Panc1 (cell line): Measurements from ENCODE around the gene CDK2AP2. TPM values are rescaled to one million over a fixed set of nuclear protein-coding genes. Genes with fewer than 3 reads are reported as not detected.

Experiments used
- ATAC-seq: fragments of 200-7000 bp; cut with Tn5 transposase; 2 replicates; pipeline ENCODE4 v1.9.1; 2020; ENCODE audit warnings: mild to moderate bottlenecking, moderate library complexity
- BruUV-seq: library from RNA; stranded (reverse); fragments of 400-500 nt; replicated peaks from 2 replicates; lab custom pipeline; 2021; lab: Mats Ljungman, UMichigan
- CTCF ChIA-PET: fragments of 300-600 bp; sonication (Branson Sonifier 250); formaldehyde crosslinking; loops from one replicate; lab custom pipeline; 2022; ENCODE audit warnings: antibody characterized with exemption; lab: Charles Lee
- POLR2A ChIA-PET: fragments of 300-600 bp; sonication (Branson Sonifier 250); formaldehyde crosslinking; loops from one replicate; lab custom pipeline; 2022; ENCODE audit warnings: antibody characterized with exemption; lab: Charles Lee
- DNase-seq: peaks from one replicate; pipeline ENCODE4 v3.0.0-alpha.2; 2010; ENCODE audit warnings: low read depth, low spot score
- H3K27ac ChIP-seq: 2 replicates; pipeline ENCODE4 v1.5.1; 2011; ENCODE audit warnings: mild to moderate bottlenecking, low read length, inconsistent platforms
- H3K27me3 ChIP-seq: fragments of 200-500 bp; sonication (Bioruptor generic); 2 replicates; pipeline ENCODE4 v1.6.0; 2014; ENCODE audit warnings: low read length, inconsistent platforms; ENCODE audit not compliant: control insufficient read depth, insufficient read depth
- H3K36me3 ChIP-seq: fragments of 200-500 bp; sonication (Bioruptor generic); 2 replicates; pipeline ENCODE4 v1.5.1; 2014; ENCODE audit warnings: inconsistent platforms, mild to moderate bottlenecking, low read length, moderate library complexity; ENCODE audit not compliant: control insufficient read depth, insufficient read depth
- H3K4me1 ChIP-seq: 2 replicates; pipeline ENCODE4 v1.5.1; 2011; ENCODE audit warnings: inconsistent platforms, mild to moderate bottlenecking, low read length, moderate library complexity; ENCODE audit not compliant: control insufficient read depth, insufficient read depth
- H3K4me3 ChIP-seq, 2 experiments: 2 replicates each; pipeline ENCODE4 v1.5.1; 2011 to 2012; ENCODE audit warnings: low read depth in 2 of 2, low read length in 2 of 2, mild to moderate bottlenecking in 2 of 2, inconsistent platforms in 1 of 2, moderate library complexity in 1 of 2
- H3K9me3 ChIP-seq: fragments of 200-500 bp; sonication (Bioruptor generic); 2 replicates; pipeline ENCODE4 v1.5.1; 2014; ENCODE audit warnings: low read depth, mild to moderate bottlenecking, inconsistent platforms, low read length, moderate library complexity; ENCODE audit not compliant: control insufficient read depth, insufficient read depth
- CTCF ChIP-seq: fragments of 450-650 bp; IDR thresholded peaks from 2 replicates; pipeline ENCODE4 v1.5.1; 2017; ENCODE audit warnings: mild to moderate bottlenecking
- POLR2AphosphoS5 ChIP-seq: IDR thresholded peaks from 2 replicates; pipeline ENCODE4 v1.6.1; 2012; ENCODE audit warnings: mild to moderate bottlenecking, low read depth, low read length, moderate library complexity
- REST ChIP-seq, 2 experiments: IDR thresholded peaks; 2 replicates each; pipeline ENCODE4 v1.6.1; 2011 to 2012; ENCODE audit warnings: low read depth in 2 of 2, control low read depth in 1 of 2, low read length in 1 of 2, mild to moderate bottlenecking in 1 of 2, moderate library complexity in 1 of 2; ENCODE audit not compliant: insufficient read depth in 1 of 2
- SIN3A ChIP-seq: IDR thresholded peaks from 2 replicates; pipeline ENCODE4 v1.6.1; 2012; ENCODE audit warnings: low read depth, mild to moderate bottlenecking, low read length, moderate library complexity, borderline replicate concordance; ENCODE audit not compliant: insufficient read depth
- TCF7L2 ChIP-seq: IDR thresholded peaks from 2 replicates; pipeline ENCODE4 v1.6.1; 2011; ENCODE audit warnings: mild to moderate bottlenecking, low read depth, low read length, inconsistent platforms
- in situ Hi-C: cut with HindIII; loops from 2 replicates; pipeline ENCODE4 v1.10.0; 2016; ENCODE audit warnings: low sequenced_read_pairs, low pct_unique_long_range_greater_than_20kb
- intact Hi-C: fragments of 100-400 bp; cut with micrococcal nuclease; formaldehyde crosslinking; loops from one replicate; pipeline ENCODE4 v1.10.0; 2022; ENCODE audit not compliant: unreplicated experiment
- total RNA-seq: library from RNA; stranded (reverse); gene quantifications from one replicate; pipeline ENCODE4 v1.2.1, GENCODE V29; 2021; ENCODE audit not compliant: unreplicated experiment

The CDK2AP2 gene
- total RNA-seq, 1 experiment from 2014 or later, result 76.1 TPM

- ChIA-PET POLR2A (no interaction called here), CTCF (no interaction called here)
- in situ Hi-C loops (no loop called here), intact Hi-C loops (no loop called here)
- Histone ChIP-seq H3K9me3 (no peaks in the 10 kb centered on the region), H3K36me3 (no peaks in the 10 kb centered on the region), H3K4me1 (peaks cover 15% of the 10 kb centered on the region; the same call in 1 of the 2 replicates), H3K27me3 (no peaks in the 10 kb centered on the region), H3K4me3 (no peak overlapping the region), H3K27ac (no peak overlapping the region)
- ATAC-seq (no peak), DNase-seq (no peak)
- no TSS peak for BruUV-seq
- TF ChIP-seq POLR2AphosphoS5 (no peak), CTCF (no peak), TCF7L2 (no peak), SIN3A (no peak), REST (IDR thresholded peaks at IDR 0.05; ENCODE audit: insufficient read depth in 1 of 2, low read depth in 2 of 2, low read length in 1 of 2) (no peak)
These were observed 23.1 kb downstream of the CDK2AP2 start for GRCh38 chr11:67484847-67485311.

- ChIA-PET POLR2A (no interaction called here), CTCF (interaction anchor here (0.5 kb wide), 1 partner anchor 501 kb away, joined by 6 read pairs; no protein-coding TSS in a partner anchor)
- Histone ChIP-seq H3K36me3 (no peaks in the 10 kb centered on the region), H3K27me3 (no peaks in the 10 kb centered on the region), H3K4me1 (peaks cover 15% of the 10 kb centered on the region; the same call in 1 of the 2 replicates), H3K9me3 (no peaks in the 10 kb centered on the region), H3K27ac (peak overlapping the region; percentile 91; the same call in 1 of the 2 replicates), H3K4me3 (peak overlapping the region; percentile 66 to 89)
- ATAC-seq (no peak), DNase-seq (no peak)
- in situ Hi-C loops, result no loop called here
- no TSS peak for BruUV-seq
- no peak for TF ChIP-seq POLR2AphosphoS5
- TF ChIP-seq REST (IDR thresholded peaks at IDR 0.05; ENCODE audit: insufficient read depth in 1 of 2, low read depth in 2 of 2, low read length in 1 of 2), result no peak
- TF ChIP-seq TCF7L2, result no peak
- no peak for TF ChIP-seq CTCF
- TF ChIP-seq SIN3A, result no peak
- intact Hi-C loops, result no loop called here
These were observed 23.9 kb downstream of the CDK2AP2 start for GRCh38 chr11:67483831-67484665.
